Measurements from ENCODE around the gene DLG5. TPM values are rescaled to one million over a fixed set of nuclear protein-coding genes. Genes with fewer than 3 reads are reported as not detected.
A peak's percentile ranks its signal among the peaks of the same experiment; 100 is the strongest.

The DLG5 gene
- polyA plus RNA-seq, 3 donors: 0.14 to 0.77 TPM; not detected in 1

- H4K20me1 ChIP-seq (ENCODE audit: insufficient read depth, low read length): no peaks in the 10 kb centered on the region
- no peaks in the 10 kb centered on the region for H3K4me1 ChIP-seq (ENCODE audit: control insufficient read depth in 1 of 2, insufficient read depth in 2 of 2, low read length in 2 of 2)
- no peak for DNase-seq
- H3K79me2 ChIP-seq (ENCODE audit: insufficient read depth, low read length): no peaks in the 10 kb centered on the region
- H3K27me3 Mint-ChIP-seq (ENCODE audit: low read depth in 3 of 3): peaks cover 0 to 4% (median 0%) of the 10 kb centered on the region in 3 donors
- H3K4me3 Mint-ChIP-seq: no peak overlapping the region
- H3K36me3 Mint-ChIP-seq: no peaks in the 10 kb centered on the region
- no peak overlapping the region for H3K9ac ChIP-seq (ENCODE audit: insufficient read depth, low read length, poor library complexity, severe bottlenecking)
- H3K36me3 ChIP-seq (replicated peaks in 1 of 2; ENCODE audit: control insufficient read depth in 1 of 2, insufficient read depth in 2 of 2, low read length in 2 of 2): no peaks in the 10 kb centered on the region
- no peaks in the 10 kb centered on the region for H3K27me3 ChIP-seq (ENCODE audit: control insufficient read depth in 2 of 2, insufficient read depth in 2 of 2, low read length in 2 of 2)
- no peaks in the 10 kb centered on the region for H3K4me1 Mint-ChIP-seq
- no peak overlapping the region for H3K27ac ChIP-seq (ENCODE audit: low read depth in 1 of 2, low read length in 2 of 2)
- no peak overlapping the region for H3K4me3 ChIP-seq (replicated peaks in 1 of 3; ENCODE audit: low read depth in 2 of 3, low read length in 3 of 3)
- H3K9me3 ChIP-seq (replicated peaks in 1 of 2; ENCODE audit: control insufficient read depth in 1 of 2, insufficient read depth in 1 of 2, low read length in 2 of 2): no peaks in the 10 kb centered on the region
- TF ChIP-seq CTCF (IDR thresholded peaks at IDR 0.05): no peak
- H2AFZ ChIP-seq (ENCODE audit: insufficient read depth, low read depth, low read length, poor library complexity, severe bottlenecking): no peak overlapping the region
- peak overlapping the region in 1 of 7 donors; percentile 16 for H3K27ac Mint-ChIP-seq
- H3K9me3 Mint-ChIP-seq: no peaks in the 10 kb centered on the region
- no peak overlapping the region for H3K4me2 ChIP-seq (replicated peaks; ENCODE audit: extremely low read depth, low read length, poor library complexity, severe bottlenecking)
- WGBS (ENCODE audit: insufficient coverage): 89% methylated on average over 4 of the region's 5 CpGs
- intact Hi-C loops (cut with micrococcal nuclease): no loop called here
Measured at GRCh38 chr10:77800738-77801266, 125.8 kb downstream of the DLG5 start.

- Histone ChIP-seq H3K36me3 (replicated peaks in 1 of 2; ENCODE audit: control insufficient read depth in 1 of 2, insufficient read depth in 2 of 2, low read length in 2 of 2) (no peaks in the 10 kb centered on the region), H4K20me1 (ENCODE audit: insufficient read depth, low read length) (no peaks in the 10 kb centered on the region), H3K79me2 (ENCODE audit: insufficient read depth, low read length) (no peaks in the 10 kb centered on the region), H3K9ac (ENCODE audit: insufficient read depth, low read length, poor library complexity, severe bottlenecking) (no peak overlapping the region), H3K4me3 (replicated peaks in 1 of 3; ENCODE audit: low read depth in 2 of 3, low read length in 3 of 3) (no peak overlapping the region), H3K9me3 (replicated peaks in 1 of 2; ENCODE audit: control insufficient read depth in 1 of 2, insufficient read depth in 1 of 2, low read length in 2 of 2) (no peaks in the 10 kb centered on the region), H3K27me3 (ENCODE audit: control insufficient read depth in 2 of 2, insufficient read depth in 2 of 2, low read length in 2 of 2) (no peaks in the 10 kb centered on the region), H3K4me1 (ENCODE audit: control insufficient read depth in 1 of 2, insufficient read depth in 2 of 2, low read length in 2 of 2) (no peaks in the 10 kb centered on the region), H2AFZ (ENCODE audit: insufficient read depth, low read depth, low read length, poor library complexity, severe bottlenecking) (no peak overlapping the region), H3K27ac (ENCODE audit: low read depth in 1 of 2, low read length in 2 of 2) (no peak overlapping the region), H3K4me2 (replicated peaks; ENCODE audit: extremely low read depth, low read length, poor library complexity, severe bottlenecking) (no peak overlapping the region)
- Mint-ChIP-seq H3K27me3 (ENCODE audit: low read depth in 3 of 3) (peaks cover 0 to 3% (median 0%) of the 10 kb centered on the region in 3 donors), H3K4me3 (no peak overlapping the region), H3K36me3 (no peaks in the 10 kb centered on the region), H3K27ac (no peak overlapping the region), H3K9me3 (no peaks in the 10 kb centered on the region), H3K4me1 (no peaks in the 10 kb centered on the region)
- WGBS (ENCODE audit: insufficient coverage): 95% methylated on average over 13 of the region's 13 CpGs
- no peak for TF ChIP-seq CTCF (IDR thresholded peaks at IDR 0.05)
- DNase-seq: no peak
- intact Hi-C loops (cut with micrococcal nuclease): no loop called here
Measured at GRCh38 chr10:77800320-77800719, 126.2 kb downstream of the DLG5 start.

All from CD14-positive monocyte (primary cell).